ENCODE data around the gene NHEJ1. TPM values are rescaled to one million over a fixed set of nuclear protein-coding genes. Genes with fewer than 3 reads are reported as not detected.

Gene NHEJ1
- total and polyA plus RNA-seq, 2 of the 13 experiments (the other 11 are each of a cell fraction or from before 2014, with no cell fraction given), result 30.0 to 30.7 TPM

- TF ChIP-seq, protein P1, sequence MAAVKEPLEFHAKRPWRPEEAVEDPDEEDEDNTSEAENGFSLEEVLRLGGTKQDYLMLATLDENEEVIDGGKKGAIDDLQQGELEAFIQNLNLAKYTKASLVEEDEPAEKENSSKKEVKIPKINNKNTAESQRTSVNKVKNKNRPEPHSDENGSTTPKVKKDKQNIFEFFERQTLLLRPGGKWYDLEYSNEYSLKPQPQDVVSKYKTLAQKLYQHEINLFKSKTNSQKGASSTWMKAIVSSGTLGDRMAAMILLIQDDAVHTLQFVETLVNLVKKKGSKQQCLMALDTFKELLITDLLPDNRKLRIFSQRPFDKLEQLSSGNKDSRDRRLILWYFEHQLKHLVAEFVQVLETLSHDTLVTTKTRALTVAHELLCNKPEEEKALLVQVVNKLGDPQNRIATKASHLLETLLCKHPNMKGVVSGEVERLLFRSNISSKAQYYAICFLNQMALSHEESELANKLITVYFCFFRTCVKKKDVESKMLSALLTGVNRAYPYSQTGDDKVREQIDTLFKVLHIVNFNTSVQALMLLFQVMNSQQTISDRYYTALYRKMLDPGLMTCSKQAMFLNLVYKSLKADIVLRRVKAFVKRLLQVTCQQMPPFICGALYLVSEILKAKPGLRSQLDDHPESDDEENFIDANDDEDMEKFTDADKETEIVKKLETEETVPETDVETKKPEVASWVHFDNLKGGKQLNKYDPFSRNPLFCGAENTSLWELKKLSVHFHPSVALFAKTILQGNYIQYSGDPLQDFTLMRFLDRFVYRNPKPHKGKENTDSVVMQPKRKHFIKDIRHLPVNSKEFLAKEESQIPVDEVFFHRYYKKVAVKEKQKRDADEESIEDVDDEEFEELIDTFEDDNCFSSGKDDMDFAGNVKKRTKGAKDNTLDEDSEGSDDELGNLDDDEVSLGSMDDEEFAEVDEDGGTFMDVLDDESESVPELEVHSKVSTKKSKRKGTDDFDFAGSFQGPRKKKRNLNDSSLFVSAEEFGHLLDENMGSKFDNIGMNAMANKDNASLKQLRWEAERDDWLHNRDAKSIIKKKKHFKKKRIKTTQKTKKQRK (IDR thresholded peaks at IDR 0.05; ENCODE audit: low read length), result no peak
- TF ChIP-seq FOXA1 (IDR thresholded peaks at IDR 0.05) (no peak), FOXA1 (CRISPR knock-in tag; IDR thresholded peaks at IDR 0.05) (no peak), ZNF34 (CRISPR knock-in tag; IDR thresholded peaks at IDR 0.05; ENCODE audit: borderline replicate concordance) (no peak), KAT2B (IDR thresholded peaks at IDR 0.05; ENCODE audit: borderline replicate concordance, low read depth, low read length) (no peak), FOSL2 (CRISPR knock-in tag; IDR thresholded peaks at IDR 0.05) (no peak), ISX (CRISPR knock-in tag; conservative IDR thresholded peaks at IDR 0.05) (0 out of 2 replicates have a peak, but pooled peaks have one; percentile 44), AKAP8 (CRISPR knock-in tag; IDR thresholded peaks at IDR 0.05) (peak; percentile 68; the same call in 1 of the 2 replicates), DMTF1 (CRISPR knock-in tag; IDR thresholded peaks at IDR 0.05) (0 out of 2 replicates have a peak, but pooled peaks have one; percentile 1), IKZF5 (CRISPR knock-in tag; IDR thresholded peaks at IDR 0.05) (peak; percentile 87; the same call in 1 of the 2 replicates), GLI4 (CRISPR knock-in tag; IDR thresholded peaks at IDR 0.05; ENCODE audit: borderline replicate concordance) (peak; percentile 94; the same call in 1 of the 2 replicates), ZKSCAN1 (IDR thresholded peaks at IDR 0.05; ENCODE audit: low read length) (no peak; the same call in 1 of the 2 replicates), PITX1 (CRISPR knock-in tag; IDR thresholded peaks at IDR 0.05) (peak; percentile 74), ZNF720 (CRISPR knock-in tag; IDR thresholded peaks at IDR 0.05) (peak; percentile 39; the same call in 1 of the 2 replicates), ZNF468 (CRISPR knock-in tag; IDR thresholded peaks at IDR 0.05) (no peak)
- TF ChIP-seq, protein P2, sequence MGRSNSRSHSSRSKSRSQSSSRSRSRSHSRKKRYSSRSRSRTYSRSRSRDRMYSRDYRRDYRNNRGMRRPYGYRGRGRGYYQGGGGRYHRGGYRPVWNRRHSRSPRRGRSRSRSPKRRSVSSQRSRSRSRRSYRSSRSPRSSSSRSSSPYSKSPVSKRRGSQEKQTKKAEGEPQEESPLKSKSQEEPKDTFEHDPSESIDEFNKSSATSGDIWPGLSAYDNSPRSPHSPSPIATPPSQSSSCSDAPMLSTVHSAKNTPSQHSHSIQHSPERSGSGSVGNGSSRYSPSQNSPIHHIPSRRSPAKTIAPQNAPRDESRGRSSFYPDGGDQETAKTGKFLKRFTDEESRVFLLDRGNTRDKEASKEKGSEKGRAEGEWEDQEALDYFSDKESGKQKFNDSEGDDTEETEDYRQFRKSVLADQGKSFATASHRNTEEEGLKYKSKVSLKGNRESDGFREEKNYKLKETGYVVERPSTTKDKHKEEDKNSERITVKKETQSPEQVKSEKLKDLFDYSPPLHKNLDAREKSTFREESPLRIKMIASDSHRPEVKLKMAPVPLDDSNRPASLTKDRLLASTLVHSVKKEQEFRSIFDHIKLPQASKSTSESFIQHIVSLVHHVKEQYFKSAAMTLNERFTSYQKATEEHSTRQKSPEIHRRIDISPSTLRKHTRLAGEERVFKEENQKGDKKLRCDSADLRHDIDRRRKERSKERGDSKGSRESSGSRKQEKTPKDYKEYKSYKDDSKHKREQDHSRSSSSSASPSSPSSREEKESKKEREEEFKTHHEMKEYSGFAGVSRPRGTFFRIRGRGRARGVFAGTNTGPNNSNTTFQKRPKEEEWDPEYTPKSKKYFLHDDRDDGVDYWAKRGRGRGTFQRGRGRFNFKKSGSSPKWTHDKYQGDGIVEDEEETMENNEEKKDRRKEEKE (IDR thresholded peaks at IDR 0.05), result no peak
- TF ChIP-seq, protein P3, sequence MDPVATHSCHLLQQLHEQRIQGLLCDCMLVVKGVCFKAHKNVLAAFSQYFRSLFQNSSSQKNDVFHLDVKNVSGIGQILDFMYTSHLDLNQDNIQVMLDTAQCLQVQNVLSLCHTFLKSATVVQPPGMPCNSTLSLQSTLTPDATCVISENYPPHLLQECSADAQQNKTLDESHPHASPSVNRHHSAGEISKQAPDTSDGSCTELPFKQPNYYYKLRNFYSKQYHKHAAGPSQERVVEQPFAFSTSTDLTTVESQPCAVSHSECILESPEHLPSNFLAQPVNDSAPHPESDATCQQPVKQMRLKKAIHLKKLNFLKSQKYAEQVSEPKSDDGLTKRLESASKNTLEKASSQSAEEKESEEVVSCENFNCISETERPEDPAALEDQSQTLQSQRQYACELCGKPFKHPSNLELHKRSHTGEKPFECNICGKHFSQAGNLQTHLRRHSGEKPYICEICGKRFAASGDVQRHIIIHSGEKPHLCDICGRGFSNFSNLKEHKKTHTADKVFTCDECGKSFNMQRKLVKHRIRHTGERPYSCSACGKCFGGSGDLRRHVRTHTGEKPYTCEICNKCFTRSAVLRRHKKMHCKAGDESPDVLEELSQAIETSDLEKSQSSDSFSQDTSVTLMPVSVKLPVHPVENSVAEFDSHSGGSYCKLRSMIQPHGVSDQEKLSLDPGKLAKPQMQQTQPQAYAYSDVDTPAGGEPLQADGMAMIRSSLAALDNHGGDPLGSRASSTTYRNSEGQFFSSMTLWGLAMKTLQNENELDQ (CRISPR knock-in tag; IDR thresholded peaks at IDR 0.05; ENCODE audit: borderline replicate concordance), result no peak; the same call in 1 of the 2 replicates
Measured at GRCh38 chr2:219160186-219161017, at the start of gene NHEJ1 (continued).

All from HepG2 (cell line).